Activated CD8-positive, alpha-beta memory T cell treated with anti-CD3 and anti-CD28 coated beads for 48 hours (primary cell): Measurements from ENCODE around the gene ANK3.

Experiments used
- DNase-seq, 3 experiments: peaks; one replicate each; pipeline ENCODE4 v3.0.0-alpha.2; 2020; ENCODE audit warnings: low read depth in 2 of 3, low spot score in 2 of 3

The ANK3 gene

DNA sequence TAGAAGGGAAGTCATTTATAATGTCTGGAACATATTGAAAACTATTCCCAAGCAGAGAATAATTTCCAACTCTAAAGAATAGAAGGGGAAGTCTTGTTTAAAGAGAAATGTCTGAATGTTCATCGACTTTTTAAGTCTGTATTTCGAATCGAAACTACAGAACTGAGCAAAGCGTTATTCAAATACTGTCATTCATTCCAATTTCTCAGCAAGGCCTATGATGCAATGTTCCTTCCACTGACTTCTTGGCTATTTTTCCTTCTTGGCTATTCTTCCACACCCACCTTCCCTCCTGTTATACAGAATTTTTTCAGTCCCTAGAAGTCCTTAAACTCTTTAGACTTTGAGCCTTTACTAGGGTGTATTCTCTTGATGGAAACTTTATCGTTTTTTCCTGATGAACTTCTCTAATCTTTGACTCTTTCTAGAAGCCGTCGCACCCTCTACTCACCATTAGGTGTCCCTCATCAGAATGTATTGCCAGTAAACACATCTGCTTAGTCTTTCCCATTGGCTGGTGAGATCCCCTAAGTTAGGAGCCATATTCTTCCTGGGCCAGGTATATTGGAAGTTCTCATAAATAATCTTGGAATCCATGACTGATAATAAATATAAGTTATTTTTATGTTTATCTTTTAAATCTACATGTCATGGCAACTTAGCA, 247.6 kb downstream of the ANK3 start:
- no peak for DNase-seq

- no peak for DNase-seq
Observed at GRCh38 chr10:60140651-60141632, 248.7 kb downstream of the ANK3 start.

DNA sequence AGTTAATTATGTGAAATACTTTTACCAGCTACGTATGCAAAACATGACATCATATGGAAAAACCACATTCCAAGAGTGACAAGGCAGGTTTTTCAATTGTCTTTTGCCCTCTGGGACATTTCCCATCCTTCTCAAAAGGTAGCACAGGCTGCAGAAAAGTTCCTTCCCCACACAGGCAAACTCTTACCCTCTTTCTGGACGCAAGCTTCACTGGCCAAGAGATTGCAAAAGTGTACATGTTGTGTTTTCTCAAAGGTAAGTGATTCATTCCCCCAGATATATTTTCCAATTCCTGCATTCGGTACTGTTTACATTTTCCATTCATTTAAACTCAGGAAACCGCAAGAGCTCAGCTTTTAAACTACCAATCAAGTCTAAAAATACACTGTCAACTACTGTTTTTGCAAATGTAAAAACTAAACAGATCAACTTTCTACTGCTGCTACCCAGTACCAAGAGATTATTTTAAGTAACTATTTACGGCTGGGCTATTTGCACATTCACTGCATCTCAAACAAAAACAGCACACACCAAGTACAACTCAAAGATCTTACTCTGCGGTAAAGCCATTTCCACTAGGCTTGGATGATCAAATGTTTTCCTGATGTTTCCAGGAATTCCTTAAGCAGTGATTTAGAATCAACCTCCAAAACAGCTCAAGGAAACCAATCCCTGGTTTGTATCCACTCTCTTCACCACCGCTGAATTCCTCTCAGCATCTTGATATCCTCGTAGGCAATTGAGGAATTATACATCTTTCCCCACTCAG, 249.7 kb downstream of the ANK3 start:
- DNase-seq: no peak

DNA sequence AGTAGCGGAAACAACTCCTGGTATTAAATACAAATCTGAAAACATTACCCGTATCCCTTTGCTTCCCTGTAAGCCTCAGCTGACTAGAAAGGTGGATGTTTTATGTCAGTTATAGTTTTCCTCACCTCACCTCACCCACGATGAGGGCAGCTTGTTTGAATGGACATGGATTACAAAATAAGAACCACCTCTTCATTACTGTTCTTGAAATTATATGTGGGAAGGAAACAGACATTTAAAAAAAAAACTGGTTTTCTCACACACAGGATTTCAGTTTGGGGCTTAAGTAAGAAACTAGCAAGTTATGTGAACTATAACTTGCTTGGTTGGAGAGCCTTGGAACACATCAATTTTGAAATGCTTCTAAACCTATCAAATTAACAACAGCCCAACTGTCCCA, 250.4 kb downstream of the ANK3 start:
- DNase-seq: no peak

- no peak for DNase-seq
Observed at GRCh38 chr10:60138842-60139241, 250.8 kb downstream of the ANK3 start.

DNA sequence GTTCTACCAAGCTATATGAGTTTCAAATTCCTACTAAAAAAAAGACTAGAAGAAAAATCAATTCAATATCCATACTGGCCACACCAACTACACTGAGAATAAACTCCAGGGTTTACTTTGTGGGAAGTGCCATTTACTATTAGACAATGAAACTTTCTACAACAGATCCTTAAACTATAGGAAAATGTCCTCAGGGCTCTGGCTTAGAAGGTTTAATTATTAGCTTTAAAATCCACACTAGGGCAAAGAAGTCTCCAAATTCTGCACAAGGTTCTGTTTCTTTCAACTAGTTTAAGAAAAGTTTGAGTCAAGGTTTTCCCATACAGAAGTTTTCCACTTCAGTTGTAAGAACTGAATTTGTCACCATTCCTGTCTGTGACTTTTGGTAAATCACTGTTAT, 251.6 kb downstream of the ANK3 start:
- DNase-seq: no peak

GRCh38 chr10:60137292-60137992, 252.2 kb downstream of the ANK3 start:
- DNase-seq: no peak

GRCh38 chr10:60135020-60135419, 254.7 kb downstream of the ANK3 start:
- DNase-seq: no peak

GRCh38 chr10:60134548-60134947, 255.1 kb downstream of the ANK3 start:
- DNase-seq: no peak

DNA sequence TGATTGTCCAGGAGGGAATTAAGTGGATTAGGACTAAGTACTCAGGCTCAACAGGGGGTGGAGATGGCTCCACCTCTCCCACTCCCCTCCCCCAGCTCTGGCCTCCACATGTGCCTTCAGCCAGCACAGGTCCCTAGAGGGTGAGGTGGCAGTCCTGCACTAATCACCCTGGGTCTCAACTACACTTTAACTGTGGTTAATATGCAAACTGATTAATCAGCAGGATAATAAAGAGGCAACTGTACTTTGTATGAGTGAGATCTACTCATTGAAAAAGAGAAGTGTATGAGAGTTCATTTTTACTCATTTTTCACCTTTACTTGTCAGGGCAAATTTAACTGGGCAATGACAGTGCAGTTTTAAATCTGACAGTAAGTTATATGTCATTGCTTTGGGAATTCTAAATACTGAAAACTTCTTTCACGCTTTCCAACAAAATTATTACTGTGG, 259.5 kb downstream of the ANK3 start:
- no peak for DNase-seq

DNA sequence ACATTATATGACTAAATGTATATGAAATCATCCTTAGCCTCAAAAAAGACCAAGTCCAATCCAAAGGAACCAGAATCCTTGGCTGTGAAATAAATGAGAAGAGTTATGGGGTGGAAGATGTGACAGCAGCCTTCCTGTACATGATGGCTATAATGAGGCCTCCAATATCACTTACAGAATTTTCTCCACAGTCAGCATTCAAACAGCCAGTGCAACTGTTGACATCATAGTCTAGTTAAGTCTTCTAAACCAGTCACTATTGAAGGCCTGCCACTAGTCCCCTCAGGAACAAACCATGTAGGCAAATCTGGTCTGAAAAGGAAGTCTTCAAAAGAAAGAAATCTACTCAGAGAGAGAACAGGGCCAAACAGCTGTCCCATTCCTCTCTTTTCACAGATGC, 263.8 kb downstream of the ANK3 start:
- DNase-seq: no peak

GRCh38 chr10:60124536-60124935, 265.1 kb downstream of the ANK3 start:
- DNase-seq: no peak

- no peak for DNase-seq
Observed at GRCh38 chr10:60123668-60124067, 266.0 kb downstream of the ANK3 start.

DNA sequence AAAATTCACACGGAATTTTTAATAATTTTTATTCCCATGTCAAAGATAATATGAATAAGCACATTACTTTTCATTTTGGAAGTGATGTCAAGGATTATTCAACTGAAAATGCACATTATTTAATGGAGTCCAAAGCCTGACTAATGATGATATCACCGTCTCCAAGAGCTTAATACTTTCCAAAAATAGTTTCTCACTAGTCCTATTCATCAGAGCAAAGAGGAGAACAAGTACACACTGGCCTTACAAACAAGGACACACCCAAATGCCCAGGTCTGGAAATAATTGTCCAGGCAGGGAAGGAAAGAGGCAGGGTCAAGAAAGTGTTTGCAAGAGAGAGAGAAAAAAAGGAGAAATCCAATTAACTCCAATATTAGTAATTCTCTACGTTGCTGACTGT, 266.5 kb downstream of the ANK3 start:
- DNase-seq: no peak

DNA sequence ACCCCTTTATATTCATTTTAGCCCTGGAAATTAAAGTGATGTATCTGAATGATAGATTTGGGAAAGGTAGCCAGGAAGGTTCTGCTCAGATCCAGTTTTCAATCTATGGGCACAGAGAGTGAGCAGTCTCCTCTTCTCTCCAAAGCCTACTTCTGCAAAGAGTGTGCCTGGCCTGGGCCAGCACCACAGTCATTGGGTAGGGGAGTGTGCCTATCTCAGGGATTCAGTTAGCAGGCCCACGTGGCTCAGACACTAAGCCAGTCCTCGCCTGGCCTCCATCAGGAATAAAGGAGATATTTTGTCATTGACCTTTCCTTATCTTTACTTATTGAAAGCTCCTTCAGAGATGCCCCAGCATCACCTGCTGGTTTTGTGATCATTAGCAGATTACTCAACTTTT, 267.5 kb downstream of the ANK3 start:
- no peak for DNase-seq

GRCh38 chr10:60114765-60115586, 274.7 kb downstream of the ANK3 start:
- DNase-seq: no peak

DNA sequence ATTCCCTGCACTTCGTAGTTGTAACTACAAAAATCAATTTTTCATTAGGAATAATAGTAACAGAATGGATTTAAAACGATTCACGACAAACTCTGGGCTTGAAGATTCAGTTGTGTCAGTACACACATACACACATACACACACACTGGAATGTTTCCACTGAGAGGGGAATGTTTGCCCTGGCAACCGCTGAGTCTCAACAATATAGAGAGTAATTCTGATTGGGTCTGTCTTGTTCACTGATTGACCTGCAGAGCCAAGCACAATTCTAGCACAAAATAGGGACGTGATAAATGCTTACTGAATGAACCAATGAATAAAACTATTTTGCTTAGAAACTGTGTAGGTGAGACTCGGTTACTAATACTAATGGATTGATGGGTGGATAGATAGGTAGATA, 278.9 kb downstream of the ANK3 start:
- DNase-seq: no peak

DNA sequence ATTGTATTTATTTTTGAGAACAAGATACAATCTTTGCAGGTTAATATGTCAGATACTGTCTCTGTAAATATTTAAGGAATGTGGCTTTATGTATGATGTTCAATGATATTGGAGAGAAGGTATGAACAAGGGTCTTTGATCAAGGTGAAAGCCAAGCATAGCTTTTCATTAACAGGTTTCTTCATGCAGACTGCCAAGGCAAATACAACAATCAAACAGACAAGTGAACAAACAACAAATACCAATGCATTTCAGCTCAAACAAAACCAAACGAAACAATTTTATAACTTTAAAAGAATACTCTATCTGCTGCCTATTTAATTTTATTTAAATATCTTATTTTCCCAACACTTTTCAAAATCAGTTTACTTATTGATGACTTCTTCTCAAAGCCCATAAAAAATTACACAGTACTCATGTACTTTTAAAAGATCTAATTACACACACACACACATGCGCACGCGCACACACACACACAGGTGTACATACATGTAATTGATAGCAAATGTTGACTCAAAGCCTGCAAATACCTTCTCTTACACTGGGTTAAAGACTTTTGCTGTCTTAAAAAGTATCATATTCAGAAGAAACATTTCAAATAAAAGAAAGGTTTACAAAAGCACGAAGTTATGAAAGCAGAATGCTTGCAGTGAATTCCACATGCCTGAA, 282.2 kb downstream of the ANK3 start:
- no peak for DNase-seq

DNA sequence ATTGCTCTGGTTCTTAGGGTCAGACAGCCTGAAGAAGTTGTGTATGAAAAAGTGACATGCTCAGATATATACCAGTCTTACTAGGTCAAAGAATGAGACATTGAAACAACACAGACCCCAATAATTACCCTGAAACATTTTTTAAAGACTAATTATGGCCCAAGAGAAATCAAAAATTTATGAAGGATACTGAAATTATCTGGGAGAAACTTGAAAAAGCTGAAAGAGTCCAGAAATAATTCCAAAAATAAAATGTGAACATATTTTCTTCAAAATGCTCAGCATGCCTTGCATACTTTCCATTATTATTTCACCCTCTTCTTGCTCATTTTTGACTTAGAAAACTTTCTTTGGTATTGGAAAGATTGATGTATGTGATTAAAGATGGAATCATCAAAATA, 284.4 kb downstream of the ANK3 start:
- no peak for DNase-seq

DNA sequence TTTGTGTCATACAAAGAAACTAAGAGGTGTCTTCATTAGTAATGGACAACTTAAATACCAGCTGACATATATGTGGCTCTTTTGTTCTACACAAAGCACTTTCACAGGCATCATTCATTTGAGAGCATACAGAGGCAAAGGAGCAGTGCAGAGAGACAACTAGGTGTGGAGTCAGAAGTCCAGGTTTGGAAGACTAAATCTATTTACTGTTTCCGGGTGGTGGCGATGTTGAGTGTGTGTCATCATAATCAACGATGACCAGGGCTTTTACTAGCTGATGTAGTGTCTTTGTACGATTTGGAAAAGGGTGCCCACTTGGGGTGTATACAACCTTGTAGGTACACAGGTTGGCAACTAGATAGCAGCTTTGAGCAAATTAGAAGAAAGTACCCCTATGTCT, 287.9 kb downstream of the ANK3 start:
- DNase-seq: no peak
